Fibroblast of peridontal ligament (primary cell): ENCODE data around the gene ARHGAP26.
"Not testable (repeated sequence)": the region's sequence is repeated elsewhere in the genome, so short reads cannot be mapped to it uniquely, and the experiment has no call there.

Source experiments
- DNase-seq: peaks from one replicate; pipeline ENCODE4 v3.0.0-alpha.2; 2010; ENCODE audit errors: extremely low read depth

The ARHGAP26 gene

DNA sequence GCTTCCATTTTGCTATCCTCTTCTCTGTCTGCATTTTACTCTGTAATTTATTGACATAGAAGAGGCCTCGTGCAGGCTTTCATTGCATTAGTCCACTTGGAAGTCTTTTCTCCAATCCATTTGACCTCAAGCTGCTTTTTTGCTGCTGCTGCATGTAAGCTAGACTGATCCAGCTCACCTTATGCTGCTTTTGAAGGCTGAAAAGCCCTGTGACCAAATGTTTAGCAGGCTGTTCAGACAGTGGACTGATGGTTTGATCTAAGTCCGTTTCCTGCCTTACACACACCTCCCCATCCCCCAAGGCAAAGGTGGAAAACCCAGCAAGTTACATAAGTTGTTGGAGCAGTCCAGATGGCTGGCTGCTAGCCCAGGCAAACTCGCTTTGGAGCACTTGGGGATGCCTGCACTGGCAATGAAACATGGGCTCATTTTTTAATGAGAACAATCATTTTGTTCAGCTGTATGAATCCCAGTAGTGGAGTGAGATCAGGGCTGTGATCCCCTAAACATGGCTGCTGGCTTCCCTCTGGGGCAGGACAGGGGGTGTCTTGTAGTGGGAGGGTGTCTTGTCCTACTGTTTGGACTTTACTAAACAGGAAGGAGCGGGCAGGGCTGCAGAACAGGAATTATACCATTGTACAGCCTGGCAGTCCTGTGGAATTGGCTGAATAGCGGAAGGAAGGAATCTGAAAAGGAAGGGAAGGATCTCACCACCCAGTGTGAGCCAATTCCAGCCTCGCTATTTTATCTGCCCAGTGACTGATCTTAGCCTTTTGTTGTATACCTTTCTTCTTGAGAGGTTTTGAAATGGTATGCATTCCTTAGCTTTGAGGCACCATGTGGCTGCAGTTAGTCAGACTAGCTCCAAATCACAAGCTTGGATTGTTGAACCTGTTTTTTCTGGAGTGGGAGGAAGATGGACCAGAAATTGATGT, 212.0 kb downstream of the ARHGAP26 start:
- peak; percentile 75 for DNase-seq

DNA sequence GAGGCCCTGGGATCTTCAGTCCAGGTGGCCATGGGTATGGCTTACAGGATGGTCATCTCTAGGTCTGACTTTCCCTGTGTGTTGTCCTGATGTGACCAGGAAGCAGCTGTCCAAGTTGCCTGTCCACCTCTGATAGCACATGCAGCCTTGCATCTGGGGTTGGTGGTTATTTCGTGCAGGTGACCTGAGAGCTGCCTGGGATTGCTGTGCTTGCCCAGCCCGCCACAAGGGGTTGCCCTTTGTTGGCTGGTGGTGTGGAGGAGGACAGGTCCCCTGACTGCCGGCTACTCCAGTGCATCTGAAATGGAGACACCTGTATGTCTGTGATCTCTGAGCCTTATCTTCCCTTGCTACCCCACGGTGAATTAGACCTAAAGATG, 212.6 kb downstream of the ARHGAP26 start:
- DNase-seq: no peak

DNA sequence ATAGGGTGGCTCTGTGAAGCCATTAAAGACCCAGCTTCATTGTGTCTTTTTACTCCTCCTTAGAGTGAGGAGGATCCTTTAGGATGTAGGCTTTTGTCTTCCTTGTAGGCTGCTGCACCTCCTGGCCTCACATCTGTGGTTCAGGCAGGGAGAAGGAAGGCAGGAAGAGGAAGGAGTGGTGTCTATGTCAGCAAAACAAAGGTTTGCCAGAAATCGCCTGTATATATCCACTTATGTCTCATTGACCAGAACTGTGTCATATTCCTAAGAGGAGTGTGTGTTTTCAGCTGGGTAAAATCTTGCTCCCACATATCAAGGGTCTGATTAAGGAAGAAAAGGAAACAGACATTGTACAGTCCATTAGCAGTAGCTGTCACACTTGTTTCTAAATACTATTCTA, 213.8 kb downstream of the ARHGAP26 start:
- no peak for DNase-seq

- no peak for DNase-seq
These were observed 214.3 kb downstream of the ARHGAP26 start for GRCh38 chr5:142984525-142984924.

DNA sequence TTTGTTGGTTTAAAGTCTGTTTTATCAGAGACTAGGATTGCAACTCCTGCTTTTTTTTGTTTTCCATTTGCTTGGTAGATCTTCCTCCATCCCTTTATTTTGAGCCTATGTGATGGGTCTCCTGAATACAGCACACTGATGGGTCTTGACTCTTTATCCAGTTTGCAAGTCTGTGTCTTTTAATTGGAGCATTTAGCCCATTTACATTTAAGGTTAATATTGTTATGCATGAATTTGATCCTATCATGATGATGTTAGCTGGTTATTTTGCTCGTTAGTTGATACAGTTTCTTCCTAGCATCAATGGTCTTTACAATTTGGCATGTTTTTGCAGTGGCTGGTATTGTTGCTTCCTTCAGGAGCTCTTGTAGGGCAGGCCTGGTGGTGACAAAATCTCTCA, 219.1 kb downstream of the ARHGAP26 start:
- DNase-seq: not testable (repeated sequence)

GRCh38 chr5:142990073-142990472, 219.9 kb downstream of the ARHGAP26 start:
- not testable (repeated sequence) for DNase-seq

DNA sequence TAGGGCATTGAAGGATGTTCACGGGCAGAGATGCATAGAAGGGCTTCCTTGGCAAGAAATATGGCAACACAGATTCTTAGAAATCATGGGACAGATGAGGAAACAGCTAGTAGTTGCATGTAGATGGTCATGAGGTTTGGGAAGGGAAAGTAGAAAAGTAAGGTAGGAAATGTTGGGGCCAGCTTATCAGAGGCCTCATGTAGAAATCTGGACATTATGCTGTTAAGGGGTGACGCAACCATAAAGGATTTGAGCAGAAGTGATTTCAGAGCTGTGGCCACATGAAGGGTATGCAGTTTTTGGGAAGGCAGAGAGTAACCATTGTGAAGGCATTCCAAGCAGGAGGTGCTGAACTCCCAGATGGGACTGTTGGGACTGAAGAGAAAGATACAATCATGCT, 224.0 kb downstream of the ARHGAP26 start:
- DNase-seq: no peak

DNA sequence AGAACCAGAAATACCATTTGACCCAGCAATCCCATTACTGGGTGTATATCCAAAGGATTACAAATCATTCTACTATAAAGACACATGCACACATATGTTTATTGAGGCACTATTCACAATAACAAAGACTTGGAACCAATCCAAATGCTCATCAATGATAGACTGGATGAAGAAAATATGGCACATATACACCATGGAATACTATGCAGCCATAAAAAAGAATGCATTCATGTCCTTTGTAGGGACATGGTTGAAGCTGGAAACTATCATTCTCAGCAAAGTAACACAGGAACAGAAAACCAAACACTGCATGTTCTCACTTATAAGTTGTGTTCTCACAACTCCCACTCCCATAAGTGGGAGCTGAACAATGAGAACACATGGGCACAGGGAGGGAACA, 225.4 kb downstream of the ARHGAP26 start:
- DNase-seq: not testable (repeated sequence)

- no peak for DNase-seq
These were observed 227.4 kb downstream of the ARHGAP26 start for GRCh38 chr5:142997591-142997990.

DNA sequence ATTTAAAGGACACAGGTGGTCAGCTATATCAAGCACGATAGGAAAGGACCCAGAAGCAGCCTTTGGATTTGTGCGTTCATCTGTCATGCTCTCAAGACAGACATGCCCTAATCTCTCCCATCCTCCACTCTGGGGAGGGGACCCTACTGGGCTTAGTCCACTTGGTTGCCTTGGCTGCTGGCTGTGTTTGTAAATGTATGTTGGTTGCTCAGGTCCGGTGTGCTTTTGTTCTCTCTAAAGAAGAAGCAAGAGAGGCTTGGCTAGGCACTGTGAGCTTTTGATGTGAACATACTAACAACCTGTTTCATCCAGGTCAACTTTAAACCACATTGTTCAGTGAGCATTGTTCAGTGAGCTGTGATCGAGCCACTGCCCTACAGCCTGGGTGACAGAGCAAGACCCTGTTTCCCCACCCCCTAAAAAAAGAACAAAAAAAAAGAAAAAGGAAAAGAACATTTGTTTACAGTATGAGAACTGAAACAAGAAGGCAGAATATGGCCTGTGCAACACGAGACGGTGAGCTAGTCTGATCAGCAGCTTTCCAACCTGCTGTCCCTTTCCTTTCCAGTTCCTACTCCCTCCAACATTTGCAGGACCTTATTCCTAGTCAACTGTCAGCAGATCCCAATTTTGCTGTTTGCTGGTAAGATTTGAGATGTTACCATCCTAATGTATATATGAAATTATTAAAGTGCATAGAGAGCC, 228.3 kb downstream of the ARHGAP26 start:
- no peak for DNase-seq

GRCh38 chr5:143000551-143000950, 230.4 kb downstream of the ARHGAP26 start:
- not testable (repeated sequence) for DNase-seq

GRCh38 chr5:143001764-143002351, 231.7 kb downstream of the ARHGAP26 start:
- DNase-seq: peak; percentile 70

DNA sequence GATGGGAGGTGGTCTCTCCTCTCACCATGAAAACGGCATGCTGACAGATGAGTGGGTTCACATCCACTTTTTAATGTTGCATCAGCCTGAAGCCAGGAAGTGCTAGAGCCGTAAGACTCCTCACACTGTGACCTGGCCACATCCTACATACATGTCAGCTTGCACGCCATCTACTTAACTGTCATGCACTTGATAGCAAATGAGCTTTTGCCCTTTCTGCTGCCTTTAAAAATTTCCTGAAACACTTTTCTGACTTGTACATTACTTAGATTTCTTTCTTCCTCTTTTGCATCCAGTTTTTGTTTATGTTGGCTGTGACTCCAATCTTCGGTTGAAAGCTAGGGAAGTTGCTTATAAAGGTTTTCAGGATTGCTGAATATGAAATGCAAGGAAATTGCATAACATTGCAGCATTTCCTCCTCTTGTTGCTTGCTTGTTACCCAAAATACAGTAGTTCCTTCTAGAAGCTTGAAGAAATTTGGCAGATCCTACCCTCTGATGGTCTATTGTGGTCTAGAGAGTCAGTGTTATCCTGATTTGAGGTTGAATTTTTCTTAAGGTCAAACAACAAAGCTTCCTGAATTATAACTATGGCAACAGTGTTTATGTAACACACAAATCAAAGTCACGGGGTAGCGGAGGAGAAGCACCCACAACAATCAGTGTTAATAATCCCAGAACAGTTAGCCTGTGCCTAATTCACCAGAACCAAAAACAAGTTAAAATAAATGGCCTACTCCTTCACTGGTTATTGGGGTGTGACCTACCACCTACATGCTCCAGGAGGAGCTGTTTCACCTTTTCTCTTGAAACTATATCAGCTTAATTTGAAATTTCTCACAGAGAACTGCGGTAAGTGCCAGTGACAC, 232.5 kb downstream of the ARHGAP26 start:
- DNase-seq: peak; percentile 98

- DNase-seq: no peak
These were observed 233.1 kb downstream of the ARHGAP26 start for GRCh38 chr5:143003328-143003636.

DNA sequence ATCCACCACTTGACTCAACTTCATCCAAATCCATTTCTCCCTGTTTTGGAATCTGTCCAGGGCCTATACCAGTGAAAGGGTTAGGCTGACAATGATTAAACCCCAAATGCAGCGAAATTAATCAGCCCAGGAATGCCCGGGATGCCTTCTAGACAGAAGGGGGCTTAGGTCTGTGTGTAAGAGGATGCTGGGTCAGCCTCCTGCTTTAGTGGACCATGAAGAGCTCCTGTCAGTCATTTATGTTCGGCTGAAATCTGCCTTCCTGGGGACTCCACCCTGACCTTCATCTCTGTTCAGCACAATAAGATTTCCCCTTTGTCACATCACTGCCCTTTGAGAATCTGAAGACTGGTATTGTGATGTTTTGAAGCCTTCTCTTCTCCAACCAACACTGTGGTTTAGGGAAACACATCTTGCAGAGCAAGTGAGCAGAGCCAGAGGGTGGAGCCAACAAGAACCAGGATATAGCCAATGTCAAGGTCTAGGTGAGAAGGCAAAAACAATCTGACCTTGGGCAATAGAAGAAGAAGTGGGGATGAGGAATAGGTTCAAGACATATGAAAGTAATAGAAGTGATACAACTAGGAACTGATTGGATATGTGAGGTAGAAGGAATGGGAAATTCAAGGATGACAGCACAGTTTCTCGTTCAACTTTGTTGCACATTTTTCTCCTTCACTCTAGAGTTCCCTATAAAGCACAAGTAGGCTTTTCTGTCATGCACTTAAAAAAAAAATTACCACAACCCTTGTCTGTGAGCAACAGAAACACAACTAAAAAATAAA, 234.4 kb downstream of the ARHGAP26 start:
- no peak for DNase-seq

- DNase-seq: no peak
These were observed 236.3 kb downstream of the ARHGAP26 start for GRCh38 chr5:143006501-143006900.

GRCh38 chr5:143008032-143008431, 237.9 kb downstream of the ARHGAP26 start:
- no peak for DNase-seq

DNA sequence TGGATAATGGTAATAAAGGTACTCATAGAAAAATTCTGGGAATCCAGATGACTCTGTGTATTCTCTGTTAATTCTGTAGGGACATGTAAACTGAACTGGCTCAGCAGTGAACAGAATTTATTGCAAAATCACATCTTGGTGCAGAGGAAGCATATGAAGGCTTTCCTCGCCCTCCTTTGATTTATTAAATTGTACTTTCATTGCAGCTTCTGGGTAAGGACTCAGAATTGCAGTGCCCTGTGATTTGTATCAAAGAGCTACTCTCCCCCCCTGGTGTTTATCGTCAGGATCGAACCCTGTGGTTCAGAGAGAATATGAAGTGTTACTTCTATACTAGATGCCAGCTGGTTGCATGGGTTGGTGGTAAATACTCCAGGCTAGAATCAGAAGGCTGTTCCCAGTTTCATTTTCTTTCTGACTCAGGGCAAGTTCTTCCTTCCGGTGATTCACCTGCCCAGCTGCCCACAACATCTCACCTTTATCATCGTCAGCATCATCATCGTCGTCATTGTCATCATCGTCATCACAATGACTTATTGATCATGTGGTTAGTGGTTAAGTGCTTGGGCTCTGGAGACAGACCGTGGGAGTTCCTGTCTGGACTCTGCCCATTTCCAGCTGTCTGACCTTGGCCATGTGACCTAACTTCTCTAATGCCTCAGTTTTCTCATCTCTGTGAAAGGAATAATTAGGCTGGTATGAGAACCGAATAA, 238.8 kb downstream of the ARHGAP26 start:
- DNase-seq: peak; percentile 84

DNA sequence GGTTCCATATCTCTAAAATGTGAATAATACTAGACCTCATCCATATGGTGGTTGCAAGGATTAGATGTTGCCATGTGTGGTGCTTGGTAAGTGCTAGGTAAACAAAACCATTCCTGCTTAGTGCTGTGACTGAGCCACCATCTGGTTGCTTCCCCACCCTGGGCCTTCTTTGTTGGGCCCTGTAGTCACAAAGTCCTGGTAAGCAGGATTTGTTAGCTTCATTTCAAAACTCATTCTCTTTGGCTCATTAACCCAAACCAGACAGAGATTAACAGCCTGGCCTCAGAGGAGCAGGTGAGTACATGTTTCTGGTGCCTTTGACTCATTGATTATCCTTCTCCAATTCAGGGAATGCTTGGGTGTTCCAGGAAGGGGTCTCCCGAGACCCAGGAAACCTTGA, 240.2 kb downstream of the ARHGAP26 start:
- DNase-seq: no peak

- peak; percentile 49 for DNase-seq
These were observed 241.4 kb downstream of the ARHGAP26 start for GRCh38 chr5:143011585-143011984.
